ENCODE data around the gene INTS15.

Gene INTS15

GRCh38 chr7:6643915-6644625 is 54.2 kb downstream of the INTS15 start:
- DNase-seq (ENCODE audit: low read depth): no peak

GRCh38 chr7:6644728-6645127 is 54.9 kb downstream of the INTS15 start:
- DNase-seq (ENCODE audit: low read depth): no peak

- no peak for DNase-seq (ENCODE audit: low read depth)
These were observed 56.6 kb downstream of the INTS15 start for GRCh38 chr7:6646465-6646864.

GRCh38 chr7:6647080-6647479 is 57.3 kb downstream of the INTS15 start:
- no peak for DNase-seq (ENCODE audit: low read depth)

- no peak for DNase-seq (ENCODE audit: low read depth)
These were observed 57.7 kb downstream of the INTS15 start for GRCh38 chr7:6647541-6647940.

GRCh38 chr7:6648066-6648814 is 58.4 kb downstream of the INTS15 start:
- DNase-seq (ENCODE audit: low read depth): no peak

GRCh38 chr7:6648815-6649104 is 58.9 kb downstream of the INTS15 start:
- no peak for DNase-seq (ENCODE audit: low read depth)

GRCh38 chr7:6649241-6649961 is 59.6 kb downstream of the INTS15 start:
- no peak for DNase-seq (ENCODE audit: low read depth)

- DNase-seq (ENCODE audit: low read depth): no peak
These were observed 60.3 kb downstream of the INTS15 start for GRCh38 chr7:6650086-6650485.

- DNase-seq (ENCODE audit: low read depth): no peak
These were observed 60.7 kb downstream of the INTS15 start for GRCh38 chr7:6650521-6651011.

GRCh38 chr7:6651851-6652445 is 62.1 kb downstream of the INTS15 start:
- no peak for DNase-seq (ENCODE audit: low read depth)

GRCh38 chr7:6652446-6653011 is 62.7 kb downstream of the INTS15 start:
- no peak for DNase-seq (ENCODE audit: low read depth)

- DNase-seq (ENCODE audit: low read depth): no peak
These were observed 63.5 kb downstream of the INTS15 start for GRCh38 chr7:6653071-6654003.

- no peak for DNase-seq (ENCODE audit: low read depth)
These were observed 64.5 kb downstream of the INTS15 start for GRCh38 chr7:6654113-6654841.

- DNase-seq (ENCODE audit: low read depth): no peak
These were observed 65.2 kb downstream of the INTS15 start for GRCh38 chr7:6654842-6655610.

GRCh38 chr7:6655636-6656385 is 66.0 kb downstream of the INTS15 start:
- DNase-seq (ENCODE audit: low read depth): no peak

- no peak for DNase-seq (ENCODE audit: low read depth)
These were observed 66.6 kb downstream of the INTS15 start for GRCh38 chr7:6656413-6656812.

All from iris pigment epithelial cell (primary cell).